ENCODE results near the gene MYO3B. TPM values are rescaled to one million over a fixed set of nuclear protein-coding genes. Genes with fewer than 3 reads are reported as not detected.
"Not testable (repeated sequence)": the region's sequence is repeated elsewhere in the genome, so short reads cannot be mapped to it uniquely, and the experiment has no call there.

MYO3B gene
- total RNA-seq, 2 donors from 2014 or later, result not detected

- no peak for ATAC-seq
- no peak for DNase-seq
- intact Hi-C loops (cut with DNase I), result no loop called here
Observed at GRCh38 chr2:170252414-170252813, 74.5 kb downstream of the MYO3B start.

DNA sequence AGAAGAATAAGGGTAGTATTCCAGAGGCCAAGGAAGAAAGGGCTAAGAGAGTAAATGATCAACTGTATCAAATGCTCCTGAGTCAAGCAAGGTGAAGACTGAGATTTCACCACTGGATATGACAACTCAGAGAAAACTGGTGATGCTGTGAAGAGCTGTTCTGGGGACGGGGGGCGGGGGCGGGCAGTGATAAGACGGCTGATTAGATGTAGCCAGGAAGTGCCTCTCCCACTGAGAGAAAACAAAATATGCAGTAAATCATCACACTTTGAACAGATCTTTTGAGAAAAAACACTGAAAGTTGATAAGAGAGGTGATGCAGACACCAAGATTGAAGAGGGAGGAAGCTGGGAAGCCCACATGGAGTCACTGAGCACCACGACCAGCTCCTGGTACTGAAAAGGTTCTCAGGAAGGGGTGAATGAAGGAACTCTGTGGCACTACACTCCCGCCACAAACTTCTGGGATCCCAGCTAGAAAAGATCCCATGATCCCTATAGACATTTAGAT lies 75.8 kb downstream of the MYO3B start:
- ATAC-seq (no peak), DNase-seq (no peak)
- intact Hi-C loops (cut with DNase I), result no loop called here

DNA sequence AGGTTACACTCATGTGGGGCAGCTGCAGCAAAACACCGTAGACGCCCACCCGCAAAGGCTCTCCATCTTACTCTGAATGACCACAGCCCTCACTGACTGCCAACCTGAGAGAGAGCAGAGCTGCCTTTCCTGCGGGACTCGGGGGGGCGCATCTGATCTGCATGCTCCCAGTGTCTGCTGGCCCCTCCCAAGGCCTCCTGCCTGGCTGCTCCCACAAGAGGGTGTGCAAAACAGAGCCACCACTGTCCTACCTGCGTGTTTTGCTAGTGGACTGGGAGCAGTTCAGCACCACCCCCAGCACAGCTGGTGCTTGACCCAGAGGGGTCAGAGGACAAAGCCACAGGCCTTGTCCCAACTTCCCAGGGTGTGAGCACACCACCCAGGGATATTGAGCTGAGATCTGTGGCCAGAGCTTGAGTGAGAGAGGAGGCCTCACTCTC lies 76.4 kb downstream of the MYO3B start:
- no peak for ATAC-seq
- no peak for DNase-seq
- intact Hi-C loops (cut with DNase I), result no loop called here

- no peak for ATAC-seq
- no peak for DNase-seq
- intact Hi-C loops (cut with DNase I), result no loop called here
Observed at GRCh38 chr2:170255137-170255536, 77.2 kb downstream of the MYO3B start.

GRCh38 chr2:170255971-170256370 lies 78.0 kb downstream of the MYO3B start:
- ATAC-seq (no peak), DNase-seq (no peak)
- intact Hi-C loops (cut with DNase I), result no loop called here

DNA sequence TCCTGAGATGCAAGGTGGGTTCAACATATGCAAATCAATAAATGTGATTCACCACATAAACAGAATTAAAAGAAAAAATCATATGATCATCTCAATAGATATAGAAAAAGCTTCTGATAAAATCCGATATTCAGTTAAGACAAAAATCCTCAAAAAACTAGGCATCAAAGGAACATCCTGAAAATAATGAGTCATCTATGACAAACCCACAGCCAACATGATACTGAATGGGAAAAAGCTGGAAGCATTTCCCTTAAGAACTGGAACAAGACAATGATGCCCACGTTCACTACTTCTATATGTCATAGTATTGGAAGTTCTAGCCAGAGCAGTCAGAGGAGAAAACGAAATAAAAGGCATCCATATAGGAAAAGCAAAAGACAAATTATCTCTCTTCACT lies 80.4 kb downstream of the MYO3B start:
- intact Hi-C loops (cut with DNase I), result no loop called here
- no peak for ATAC-seq
- no peak for DNase-seq

- no peak for DNase-seq
- intact Hi-C loops (cut with DNase I), result no loop called here
- no peak for ATAC-seq
Observed at GRCh38 chr2:170260188-170260587, 82.2 kb downstream of the MYO3B start.

GRCh38 chr2:170261566-170261965 lies 83.6 kb downstream of the MYO3B start:
- ATAC-seq (no peak), DNase-seq (no peak)
- intact Hi-C loops (cut with DNase I), result no loop called here

GRCh38 chr2:170262343-170262742 lies 84.4 kb downstream of the MYO3B start:
- ATAC-seq (no peak), DNase-seq (no peak)
- intact Hi-C loops (cut with DNase I), result no loop called here

GRCh38 chr2:170262806-170263205 lies 84.9 kb downstream of the MYO3B start:
- intact Hi-C loops (cut with DNase I), result no loop called here
- ATAC-seq, result no peak
- no peak for DNase-seq

- ATAC-seq, result not testable (repeated sequence)
Observed at GRCh38 chr2:170263728-170264521, 86.0 kb downstream of the MYO3B start.

DNA sequence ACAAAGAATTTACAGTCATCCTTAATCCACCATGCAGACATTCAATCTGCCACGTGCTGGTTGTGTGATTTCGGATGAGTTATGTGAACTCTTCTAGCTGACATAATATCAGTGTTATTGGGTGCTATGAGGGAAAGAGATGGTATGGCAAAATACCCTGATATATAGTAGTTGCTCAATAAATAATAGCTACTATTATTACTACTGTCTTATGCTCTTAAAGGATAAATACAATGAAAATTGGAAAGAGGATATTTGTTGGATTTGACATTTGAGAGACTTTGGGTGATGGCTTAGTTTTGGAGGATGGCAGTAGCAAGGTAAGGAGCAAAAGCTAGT lies 86.5 kb downstream of the MYO3B start:
- intact Hi-C loops (cut with DNase I), result no loop called here
- ATAC-seq, result no peak
- no peak for DNase-seq

More at GRCh38 chr2:170263728-170264521, 86.0 kb downstream of the MYO3B start:
- DNase-seq; intact Hi-C loops (cut with DNase I): not testable (repeated sequence)

DNA sequence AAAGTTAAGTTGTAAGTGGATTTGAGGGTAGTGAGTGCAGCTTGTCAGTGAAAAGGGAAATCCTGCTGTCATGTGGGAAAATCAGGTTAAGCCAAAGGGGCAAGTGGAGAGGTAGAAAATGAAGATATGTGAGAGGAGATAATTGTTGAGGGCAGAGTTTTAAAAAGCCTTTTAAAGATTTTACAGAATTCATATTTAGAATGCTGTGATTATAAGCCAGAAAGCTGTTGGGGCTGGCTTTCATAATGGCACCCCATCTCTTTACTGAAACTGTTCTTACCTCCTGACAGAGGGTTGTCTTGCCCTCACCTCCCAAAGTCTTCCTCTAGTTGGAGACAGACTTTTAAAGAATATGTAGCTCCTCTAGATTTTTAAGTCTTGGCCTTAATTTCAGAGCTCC lies 86.9 kb downstream of the MYO3B start:
- DNase-seq, result no peak
- no peak for ATAC-seq
- intact Hi-C loops (cut with DNase I), result no loop called here

DNA sequence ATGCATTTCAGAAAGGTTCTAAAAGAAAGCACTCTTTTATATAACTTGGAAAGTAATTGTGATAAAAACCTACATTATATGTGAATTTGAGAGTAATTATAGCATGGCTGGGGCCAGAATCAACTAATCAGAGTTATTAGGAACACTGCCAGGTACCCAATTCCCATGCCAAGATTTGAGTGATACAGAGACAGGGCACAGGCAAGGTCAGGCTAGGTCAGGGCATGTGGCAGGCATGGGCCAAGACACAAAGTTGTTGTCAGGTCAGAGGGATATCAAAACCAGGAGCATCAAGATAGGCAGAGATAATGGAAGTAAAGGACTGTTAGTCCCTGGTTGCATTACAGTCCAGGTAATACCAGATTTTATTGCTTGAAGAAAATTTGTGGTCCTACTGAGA lies 87.4 kb downstream of the MYO3B start:
- DNase-seq (no peak), ATAC-seq (no peak)
- intact Hi-C loops (cut with DNase I), result no loop called here

- DNase-seq, result no peak
- intact Hi-C loops (cut with DNase I), result no loop called here
- ATAC-seq, result no peak
Observed at GRCh38 chr2:170266358-170266757, 88.4 kb downstream of the MYO3B start.

- DNase-seq (no peak), ATAC-seq (no peak)
- intact Hi-C loops (cut with DNase I), result no loop called here
Observed at GRCh38 chr2:170267071-170267470, 89.1 kb downstream of the MYO3B start.

GRCh38 chr2:170270278-170270864 lies 92.4 kb downstream of the MYO3B start:
- DNase-seq (no peak), ATAC-seq (no peak)
- intact Hi-C loops (cut with DNase I), result no loop called here

DNA sequence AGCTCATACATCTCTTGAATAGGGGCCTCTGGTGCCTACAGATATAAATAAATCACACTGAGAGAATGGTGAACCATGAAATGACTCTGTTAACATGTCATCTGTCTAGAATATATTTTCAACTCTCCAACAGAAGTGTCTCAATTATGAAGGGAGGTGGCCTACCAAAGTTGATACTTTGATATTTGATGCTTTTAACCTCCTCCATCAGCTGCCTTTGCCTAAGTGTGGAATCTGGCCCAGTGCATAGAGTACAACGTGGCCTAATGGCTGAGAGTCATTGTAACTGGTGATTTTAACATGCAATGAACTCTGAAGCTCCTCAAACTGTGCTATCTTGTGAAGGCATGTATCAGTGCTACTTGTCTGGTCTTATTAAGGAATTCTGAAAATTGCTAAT lies 93.4 kb downstream of the MYO3B start:
- peak; percentile 22 for DNase-seq

GRCh38 chr2:170276056-170276455 lies 98.1 kb downstream of the MYO3B start:
- intact Hi-C loops (cut with DNase I), result no loop called here
- no peak for DNase-seq
- no peak for ATAC-seq

More for the DNA sequence above, 93.4 kb downstream of the MYO3B start:
- intact Hi-C loops (cut with DNase I), result no loop called here
- peak; percentile 39 to 53 for ATAC-seq

DNA sequence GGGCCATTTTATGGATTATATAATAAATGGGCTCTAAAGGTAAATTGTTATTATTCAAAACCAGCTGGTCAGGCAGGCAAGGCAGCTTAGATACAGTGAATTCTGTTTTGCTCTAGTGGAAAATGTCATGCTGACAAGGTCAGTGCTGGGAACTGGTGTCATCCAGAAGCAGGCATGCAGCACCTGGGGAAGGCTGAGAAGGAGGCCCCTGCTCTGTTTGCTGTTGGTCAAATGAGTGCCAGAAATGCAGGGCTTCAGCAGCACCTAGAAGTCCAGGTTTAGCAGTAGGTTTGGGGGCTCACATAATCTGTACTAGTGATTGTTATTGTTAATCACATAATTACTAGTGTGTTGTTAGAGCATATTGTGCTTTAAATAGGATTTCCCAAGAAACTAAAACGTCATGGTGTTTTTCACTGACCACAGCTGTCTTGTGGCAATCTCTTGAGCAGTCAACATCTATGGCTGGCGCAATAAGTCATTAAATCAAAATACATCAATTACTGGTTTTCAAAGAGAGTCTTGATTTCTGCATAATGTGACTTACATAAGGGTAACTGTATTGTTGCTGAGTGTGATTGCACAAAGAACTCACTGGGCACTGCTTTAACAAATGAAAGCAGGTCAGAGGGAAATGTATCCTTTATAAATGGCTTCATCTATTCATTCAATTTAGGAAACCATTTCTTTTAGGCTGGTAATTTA lies 99.1 kb downstream of the MYO3B start:
- ATAC-seq (no peak), DNase-seq (no peak)
- intact Hi-C loops (cut with DNase I), result no loop called here
